Raji (cell line): ENCODE results near the gene UMOD.

Source experiments
- POLR2A ChIP-seq: IDR thresholded peaks from 2 replicates; pipeline ENCODE4 v1.6.1; 2011; ENCODE audit warnings: low read depth, low read length, control low read depth; ENCODE audit not compliant: insufficient read depth

UMOD gene

DNA sequence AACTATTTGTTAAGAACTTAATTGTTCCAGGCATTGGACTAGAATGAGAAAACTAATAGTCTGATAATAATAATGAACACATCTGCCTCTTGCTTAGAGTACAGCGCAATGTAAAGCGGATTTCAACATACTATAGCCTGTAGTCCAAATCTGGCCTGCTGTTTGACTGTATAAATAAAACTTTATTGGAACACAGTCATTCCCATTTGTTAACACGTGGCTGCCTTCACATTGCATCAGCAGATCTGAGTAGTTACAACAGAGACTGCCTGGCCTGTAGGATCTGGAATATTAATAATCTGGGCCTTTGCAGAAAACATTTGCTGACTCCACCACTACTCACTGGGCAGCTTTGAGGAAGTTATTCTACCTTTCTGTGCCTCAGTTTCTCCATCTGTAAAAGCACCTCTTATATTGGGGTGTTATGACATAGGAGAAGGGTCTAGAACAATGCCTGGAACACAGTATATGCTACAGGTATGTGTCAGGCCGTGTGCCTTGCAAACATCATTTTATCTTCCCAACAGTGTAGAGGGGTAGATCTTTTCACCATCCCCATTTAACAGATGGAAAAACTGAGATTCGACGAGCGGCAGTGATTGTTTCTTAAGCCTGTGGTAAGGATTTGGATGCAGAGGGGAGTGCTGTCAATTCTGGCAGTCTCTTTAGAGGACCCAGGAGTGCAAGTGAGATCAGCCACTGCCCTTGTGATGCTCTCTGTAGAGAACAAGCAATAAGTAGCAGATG, 29.9 kb upstream of the UMOD start:
- TF ChIP-seq POLR2A: no peak

DNA sequence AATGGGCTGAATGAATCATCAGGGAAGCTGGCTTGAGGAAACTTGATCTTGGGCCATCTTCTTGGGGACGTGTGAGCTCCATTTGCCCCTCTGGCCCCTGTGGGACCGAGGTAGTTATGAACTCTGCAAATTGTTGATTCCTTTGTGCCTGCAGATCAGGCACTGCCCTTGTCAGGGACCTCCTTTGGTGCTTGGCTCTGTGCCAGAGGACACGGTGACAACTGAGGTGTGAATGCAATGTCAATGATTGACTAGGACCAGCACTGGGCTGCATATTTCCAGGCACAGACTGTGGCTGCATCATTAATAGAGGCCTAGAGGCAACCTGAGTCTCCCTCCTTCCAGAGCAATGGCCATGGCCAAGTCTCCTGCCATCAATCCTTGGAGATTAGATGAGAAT, 28.3 kb upstream of the UMOD start:
- TF ChIP-seq POLR2A: no peak

DNA sequence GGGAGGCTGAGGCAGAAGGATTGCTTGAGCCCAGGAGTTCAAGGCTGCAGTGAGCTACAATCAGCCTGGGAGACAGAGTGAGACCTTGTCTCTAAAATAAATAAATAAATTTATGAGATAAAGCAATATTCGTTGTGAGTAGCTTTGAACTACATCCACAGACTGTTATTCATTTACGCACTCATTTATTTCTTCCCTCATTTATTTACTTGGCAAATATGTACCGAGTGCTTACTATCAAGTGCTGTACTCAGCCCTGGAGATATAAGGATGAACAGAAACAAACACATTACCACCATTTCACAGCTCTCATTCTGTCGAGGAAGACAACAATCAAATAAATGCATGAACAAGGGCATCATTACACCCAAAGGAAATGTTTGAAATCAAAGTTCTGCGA, 24.7 kb upstream of the UMOD start:
- no peak for TF ChIP-seq POLR2A

DNA sequence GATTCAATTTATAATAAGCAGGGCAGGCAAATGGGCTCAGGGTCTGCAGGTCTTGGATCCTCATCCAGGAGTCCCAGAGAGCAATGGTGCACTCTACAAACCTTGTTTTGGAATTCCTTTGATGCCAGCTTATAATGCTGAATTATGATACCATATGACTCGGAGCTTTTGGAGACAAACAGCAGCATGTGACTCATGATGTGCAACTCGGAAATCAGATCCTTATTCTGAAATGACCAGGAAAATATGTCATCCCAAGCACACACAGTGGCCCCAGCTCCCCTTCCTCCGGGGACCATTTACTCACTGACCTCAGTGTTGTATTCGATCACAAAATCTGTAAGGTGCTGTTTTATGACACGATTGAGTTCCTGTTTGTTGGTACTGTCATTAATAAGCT, 20.2 kb upstream of the UMOD start:
- TF ChIP-seq POLR2A: no peak

DNA sequence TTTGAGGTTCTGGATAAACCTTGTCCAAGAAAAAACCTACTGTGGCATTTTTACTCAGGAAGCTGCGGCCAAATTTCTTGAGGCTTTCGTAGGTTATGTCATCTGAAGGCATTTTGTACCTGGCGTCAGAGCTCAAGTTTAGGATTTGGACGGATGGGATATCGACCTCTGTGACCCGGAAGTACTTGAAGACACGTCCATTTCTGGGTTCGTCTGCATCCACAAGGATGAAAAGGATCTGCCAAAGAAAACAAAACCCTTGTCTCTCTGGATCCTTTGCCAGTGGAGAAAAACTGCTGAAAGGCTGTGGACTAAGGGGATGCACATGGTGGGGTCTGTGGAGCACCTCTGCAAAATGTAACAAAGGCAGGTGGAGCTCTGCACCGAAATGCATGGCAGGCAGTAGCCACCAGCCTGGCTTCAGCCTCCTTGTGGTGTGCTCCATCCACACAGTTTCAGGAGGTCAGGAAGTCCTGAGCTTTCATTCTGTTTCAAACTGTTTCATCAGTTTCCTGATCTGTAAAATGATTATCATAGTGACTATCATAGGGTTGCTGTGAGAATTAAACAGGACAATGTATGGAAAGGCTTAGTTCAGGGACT, 17.0 kb upstream of the UMOD start:
- TF ChIP-seq POLR2A: no peak

DNA sequence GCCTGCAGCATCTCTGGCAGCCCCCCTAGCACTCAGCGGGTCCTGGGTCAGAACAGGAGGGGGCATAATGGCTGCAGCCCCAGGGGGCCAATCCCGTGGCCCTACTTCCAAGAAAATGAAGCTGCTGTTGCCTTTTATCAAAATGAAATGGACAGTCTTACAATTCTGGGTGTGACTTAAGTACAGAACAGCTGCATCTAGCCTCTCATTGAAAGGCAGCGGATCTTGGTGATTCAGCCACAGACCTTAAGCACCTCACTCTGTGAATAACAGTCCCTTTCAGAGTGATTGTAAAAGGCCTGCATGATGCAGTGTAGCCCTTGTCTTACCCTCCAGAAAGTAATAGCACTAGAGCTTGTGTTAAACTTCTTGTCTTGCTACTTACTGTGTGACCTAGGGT, 11.5 kb upstream of the UMOD start:
- no peak for TF ChIP-seq POLR2A

DNA sequence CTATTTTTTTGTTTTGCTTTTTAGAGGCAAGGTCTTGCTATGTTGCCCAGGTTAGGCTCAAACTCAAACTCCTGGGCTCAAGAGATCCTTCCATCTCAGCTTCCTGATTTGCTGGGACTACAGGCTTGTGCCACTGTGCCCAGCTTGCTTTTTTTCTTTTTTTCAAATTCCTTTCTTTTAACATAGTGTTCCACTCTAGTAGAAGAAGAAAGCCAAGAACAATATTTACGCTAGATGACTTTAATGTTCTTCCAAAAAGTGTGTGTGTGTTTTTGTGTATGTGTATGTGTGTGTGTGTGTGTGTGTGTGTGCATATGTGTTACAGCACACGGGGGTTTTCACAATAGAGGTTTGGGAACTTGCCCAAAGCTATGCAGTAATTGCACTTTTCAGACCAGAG, 10.7 kb upstream of the UMOD start:
- no peak for TF ChIP-seq POLR2A

DNA sequence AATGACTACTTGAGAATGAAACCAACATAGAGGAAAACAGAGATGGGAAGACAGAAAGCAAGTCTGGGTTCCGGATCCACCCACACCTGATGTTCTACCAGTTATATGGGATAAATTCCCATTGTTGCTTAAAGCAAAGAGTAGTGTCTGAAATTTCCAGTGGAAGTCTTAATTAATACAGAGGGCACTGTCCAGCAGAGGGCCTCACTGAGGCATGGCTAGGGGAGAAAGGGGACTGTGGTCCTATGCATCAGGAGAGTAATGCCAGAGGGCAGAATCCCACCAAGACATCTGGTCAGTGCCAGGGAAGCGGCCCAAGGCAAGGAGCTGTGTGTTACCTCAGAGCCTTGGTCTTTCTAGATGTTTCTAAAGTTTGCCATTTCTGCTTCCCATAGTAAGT, 7.5 kb upstream of the UMOD start:
- TF ChIP-seq POLR2A: no peak

DNA sequence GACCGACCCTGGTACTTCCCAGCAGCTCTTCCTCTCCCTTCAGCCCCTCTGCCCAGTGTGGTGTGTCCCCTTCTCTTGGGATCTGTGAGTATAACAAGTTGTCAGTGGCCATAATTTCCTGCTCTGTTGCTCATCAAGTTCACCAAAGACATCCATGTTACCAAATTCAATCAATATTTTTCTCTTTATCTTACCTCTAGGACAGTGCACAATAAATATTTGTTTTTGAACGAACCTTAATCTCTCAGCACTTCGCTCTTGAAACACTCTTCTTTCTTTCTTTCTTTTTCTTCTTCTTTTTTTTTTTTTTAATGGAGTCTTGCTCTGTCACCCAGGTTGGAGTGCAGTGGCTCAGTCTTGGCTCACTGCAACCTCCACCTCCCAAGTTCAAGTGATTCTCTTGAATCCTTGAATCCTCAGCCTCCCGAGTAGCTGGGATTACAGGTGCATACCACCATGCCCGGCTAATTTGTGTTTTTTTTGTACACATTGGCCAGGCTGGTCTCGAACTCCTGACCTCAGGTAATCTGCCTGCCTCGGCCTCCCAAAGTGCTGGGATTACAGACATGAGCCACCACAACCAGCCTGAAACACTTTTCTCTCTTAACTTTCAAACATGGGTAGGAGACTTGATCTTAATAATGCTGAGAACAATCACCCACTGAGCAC, 2.7 kb upstream of the UMOD start:
- TF ChIP-seq POLR2A: no peak

DNA sequence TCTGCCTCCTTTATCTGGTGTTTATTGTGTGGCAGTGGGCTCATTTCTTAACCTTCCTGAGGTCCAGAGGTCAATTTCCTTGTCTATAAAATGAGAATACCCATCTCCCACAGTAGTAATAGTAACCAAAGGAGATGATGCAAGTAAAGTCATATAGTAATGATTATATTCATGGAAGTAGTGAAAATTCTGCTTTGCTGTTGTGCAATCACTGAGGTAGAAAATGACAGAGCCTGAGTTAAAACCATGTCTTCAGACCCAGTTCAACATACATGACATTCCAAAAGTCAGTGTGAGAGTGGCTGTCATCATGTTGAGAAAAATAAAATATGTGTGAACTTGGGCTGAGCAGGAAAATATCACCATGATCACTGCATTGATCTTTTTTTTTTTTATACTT, 864 bp upstream of the UMOD start:
- TF ChIP-seq POLR2A: no peak

DNA sequence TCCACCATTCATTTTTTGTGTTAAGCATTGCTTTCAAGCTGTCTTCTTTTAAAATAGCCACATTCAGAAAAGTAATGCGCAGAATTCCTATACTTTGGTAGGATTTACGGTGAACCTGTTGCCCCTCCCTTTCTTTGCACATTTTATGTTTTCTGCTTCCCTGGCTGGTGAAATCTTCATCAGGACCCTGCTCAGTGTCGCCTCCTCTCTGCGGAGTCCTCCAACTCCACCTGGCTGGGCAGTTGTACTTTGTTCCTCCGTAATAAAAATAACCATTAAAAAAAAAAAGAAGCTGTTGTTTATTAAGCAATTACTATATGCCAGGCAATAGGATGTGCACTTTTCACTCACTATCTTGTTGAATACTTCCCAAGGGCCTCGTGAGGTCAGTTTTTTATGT, 2.9 kb downstream of the UMOD start:
- TF ChIP-seq POLR2A: no peak

DNA sequence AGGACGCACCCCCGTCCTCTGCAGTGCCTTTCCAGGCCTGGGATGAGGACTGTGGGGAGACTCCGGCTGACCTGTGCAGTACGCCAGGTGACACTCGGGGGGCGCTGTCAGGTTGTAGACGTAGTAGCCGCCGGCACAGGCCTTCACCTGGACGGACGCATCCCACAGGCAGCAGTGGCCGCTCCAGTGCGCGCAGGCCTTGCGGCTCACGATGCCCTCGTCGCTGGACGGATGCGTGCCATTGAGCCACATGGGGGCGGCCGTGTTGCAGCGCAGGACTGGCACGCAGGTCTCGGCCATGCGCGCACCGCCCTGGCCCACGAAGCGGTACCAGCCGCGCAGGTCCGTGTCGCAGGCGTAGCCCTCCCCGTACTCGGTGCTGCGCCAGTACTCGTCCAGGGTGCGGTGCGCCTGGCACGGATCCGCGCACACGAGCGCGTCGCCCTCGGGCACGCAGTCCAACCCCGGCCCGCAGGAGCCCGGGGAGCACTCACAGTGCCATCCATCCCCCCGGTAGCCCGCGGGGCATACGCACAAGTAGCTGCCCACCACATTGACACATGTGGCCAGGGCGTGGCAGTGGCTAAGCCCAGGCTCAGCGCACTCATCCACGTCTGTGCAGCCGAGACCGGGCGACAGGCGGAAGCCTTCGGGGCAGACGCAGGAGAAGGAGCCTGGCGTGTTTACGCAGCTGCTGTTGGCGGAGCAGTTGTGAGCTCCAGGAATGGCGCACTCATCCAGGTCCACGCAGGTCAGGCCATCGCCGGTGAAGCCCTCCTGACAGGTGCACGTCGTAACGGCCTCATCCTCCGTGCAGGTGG, 3.9 kb downstream of the UMOD start:
- TF ChIP-seq POLR2A: no peak

DNA sequence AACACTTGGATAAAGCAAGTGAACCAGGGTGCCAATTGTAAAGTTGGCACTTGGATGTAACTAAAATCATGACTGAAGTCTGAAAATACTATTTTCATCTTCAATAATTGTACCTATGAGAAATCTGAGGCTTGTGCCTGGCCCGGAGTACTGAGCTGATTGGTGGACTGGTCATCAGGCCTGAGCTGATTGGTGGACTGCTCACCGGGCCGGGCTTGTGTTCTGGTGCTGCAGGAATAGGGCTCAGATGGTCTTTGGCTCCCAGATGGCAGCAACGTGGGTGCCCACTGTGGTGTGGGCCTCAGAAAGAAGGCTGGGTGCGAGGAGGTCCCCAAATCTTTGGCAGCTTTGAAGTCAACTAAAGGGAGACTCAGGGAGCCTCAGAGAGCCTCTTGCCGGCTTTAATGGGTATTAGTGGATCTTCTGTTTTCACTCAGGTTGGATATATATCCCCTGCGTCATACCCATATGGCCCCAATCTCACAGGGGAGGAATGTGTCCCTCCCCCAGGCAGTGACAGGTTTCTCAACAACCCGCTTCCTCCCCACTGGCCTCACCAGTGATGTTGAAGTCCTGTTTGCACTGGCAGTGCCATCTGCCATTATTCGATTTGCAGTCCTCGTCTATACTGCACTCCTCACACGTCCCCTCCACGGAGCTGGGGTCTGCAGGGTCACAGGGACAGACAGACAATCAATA, 4.7 kb downstream of the UMOD start:
- no peak for TF ChIP-seq POLR2A

DNA sequence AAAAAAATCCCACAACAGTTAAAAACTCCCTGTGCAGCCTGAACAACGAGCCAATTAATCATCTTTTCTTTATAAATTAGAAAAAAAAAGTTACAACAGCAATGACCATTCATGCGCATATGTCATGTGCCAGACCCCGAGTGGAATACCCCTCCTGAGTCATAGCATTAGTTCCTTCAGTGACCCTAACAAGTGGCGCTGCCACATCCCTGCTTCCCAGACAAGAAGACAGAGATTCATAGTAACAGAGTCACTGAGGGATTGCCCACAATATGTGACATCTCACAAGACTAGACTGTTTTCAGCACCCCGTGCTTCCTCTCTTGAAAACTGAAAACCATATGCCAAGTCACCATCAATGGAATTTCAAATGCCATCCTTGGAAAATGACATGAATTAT, 7.9 kb downstream of the UMOD start:
- no peak for TF ChIP-seq POLR2A

DNA sequence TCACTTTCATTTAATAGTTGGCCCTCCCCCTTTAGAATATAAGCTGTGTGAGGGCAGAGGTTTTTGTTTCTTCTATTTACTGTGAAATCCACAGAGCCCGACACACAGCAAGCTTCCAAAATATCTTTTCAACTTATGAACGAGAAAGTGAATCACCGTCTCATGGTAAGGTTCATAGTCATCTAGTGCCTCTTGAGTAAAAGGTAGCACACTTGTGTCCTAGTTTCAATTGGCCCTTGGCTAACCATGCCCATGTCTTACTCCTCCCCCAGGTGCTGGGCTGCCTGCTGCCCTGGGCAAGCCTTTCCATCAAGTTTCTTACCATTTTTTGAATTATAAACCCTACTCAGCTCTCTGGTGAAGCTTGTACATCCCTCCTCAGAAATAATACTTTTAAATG, 12.8 kb downstream of the UMOD start:
- TF ChIP-seq POLR2A: no peak
